Activated CD4-positive, alpha-beta T cell treated with anti-CD3 and anti-CD28 coated beads, Interleukin-2, Interleukin-6, amounts not matched to agents 100 ng/mL and 50 ng/mL, durations not matched to agents 16 hours and 8 hours (primary cell): ENCODE results near the gene GOLGA8A.
"Not testable (repeated sequence)": the region's sequence is repeated elsewhere in the genome, so short reads cannot be mapped to it uniquely, and the experiment has no call there.

Experiments
- DNase-seq: peaks from one replicate; pipeline ENCODE4 v3.0.0-alpha.2; 2020

Gene GOLGA8A

DNA sequence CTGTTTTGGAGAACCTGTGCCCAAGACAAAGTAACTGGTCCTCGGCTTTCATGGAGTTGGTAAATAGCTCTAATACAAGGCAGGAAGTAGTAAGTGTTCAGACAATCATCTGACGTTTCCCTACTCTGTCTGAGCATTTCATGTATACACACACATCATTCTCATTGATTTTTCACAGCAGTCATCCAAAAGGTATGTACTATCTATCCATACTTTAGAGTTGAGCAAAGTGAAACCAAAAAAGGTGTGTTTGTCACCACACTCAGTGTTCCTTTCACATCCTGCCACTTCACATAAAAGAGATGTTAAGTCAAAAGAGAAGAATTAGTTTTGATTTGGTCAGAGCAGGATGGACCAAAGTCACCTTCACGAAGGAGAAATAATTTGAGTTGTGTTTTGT lies 33.7 kb downstream of the GOLGA8A start:
- not testable (repeated sequence) for DNase-seq

DNA sequence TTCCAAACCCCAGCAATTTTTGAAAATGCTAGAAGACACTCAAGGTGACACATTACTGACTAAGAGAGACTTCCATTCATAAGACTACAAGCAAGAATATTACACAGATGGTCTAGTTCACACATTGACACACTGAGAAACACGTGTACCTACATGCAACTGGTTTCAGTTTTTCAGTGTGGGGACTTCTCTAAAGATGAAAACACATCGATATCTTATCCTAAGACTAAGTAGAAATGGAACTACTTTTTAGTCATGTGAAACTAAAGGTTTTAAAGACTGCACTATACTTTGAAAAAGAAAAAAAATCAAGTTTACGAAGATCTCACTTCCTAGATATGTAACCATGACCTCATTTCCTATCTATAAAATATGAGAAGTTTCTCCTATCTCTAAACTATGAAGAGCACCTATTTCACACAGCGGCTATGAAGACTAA lies 34.4 kb downstream of the GOLGA8A start:
- not testable (repeated sequence) for DNase-seq

DNA sequence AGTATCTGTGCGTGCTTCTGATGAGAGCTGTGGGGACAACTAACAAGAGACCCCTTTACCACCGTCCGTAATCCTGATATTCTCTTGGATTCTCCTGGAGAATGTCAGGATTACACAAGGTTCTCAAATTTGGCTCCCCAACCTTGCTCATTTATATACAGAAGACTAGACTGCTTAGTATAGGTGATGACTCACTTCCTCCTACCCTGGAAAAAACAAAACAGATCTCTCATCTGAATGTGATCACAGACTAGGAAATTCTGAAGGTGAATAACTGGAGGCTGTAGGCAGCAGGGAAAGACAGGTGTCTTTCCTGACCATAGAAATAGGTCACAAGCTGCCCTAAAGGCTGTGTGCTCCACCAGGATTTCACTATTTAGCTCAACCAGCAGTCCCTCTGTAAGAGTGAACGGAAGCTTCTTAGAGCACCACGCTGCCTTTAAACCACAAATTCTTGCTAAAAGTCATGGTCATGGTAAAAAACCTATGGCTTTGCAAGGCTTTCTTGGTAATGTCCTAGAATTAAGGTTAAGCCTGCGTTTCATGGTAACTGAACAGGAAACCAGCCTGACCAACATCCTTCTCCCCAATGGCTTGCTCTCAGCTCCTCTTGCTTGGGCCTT lies 39.9 kb downstream of the GOLGA8A start:
- peak; percentile 70 for DNase-seq

DNA sequence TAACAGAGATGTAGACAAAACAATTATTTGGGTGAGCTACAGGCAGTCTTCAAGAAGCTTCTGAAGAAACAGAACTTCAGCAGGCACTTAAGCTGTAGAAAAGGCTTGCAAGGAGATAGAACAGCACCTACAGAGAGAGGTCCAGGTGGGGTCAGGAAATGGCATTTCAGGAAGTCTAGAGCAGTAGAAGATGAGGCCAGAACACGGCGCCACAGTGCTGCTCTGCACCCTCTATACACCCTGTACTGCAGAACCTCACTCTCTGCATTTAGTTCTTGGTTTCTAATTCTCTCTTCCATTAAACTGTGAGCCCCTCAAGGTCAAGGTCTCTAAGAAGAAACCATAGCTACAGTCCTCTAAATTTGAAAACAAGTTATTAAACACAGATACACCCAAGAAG lies 44.6 kb downstream of the GOLGA8A start:
- not testable (repeated sequence) for DNase-seq

DNA sequence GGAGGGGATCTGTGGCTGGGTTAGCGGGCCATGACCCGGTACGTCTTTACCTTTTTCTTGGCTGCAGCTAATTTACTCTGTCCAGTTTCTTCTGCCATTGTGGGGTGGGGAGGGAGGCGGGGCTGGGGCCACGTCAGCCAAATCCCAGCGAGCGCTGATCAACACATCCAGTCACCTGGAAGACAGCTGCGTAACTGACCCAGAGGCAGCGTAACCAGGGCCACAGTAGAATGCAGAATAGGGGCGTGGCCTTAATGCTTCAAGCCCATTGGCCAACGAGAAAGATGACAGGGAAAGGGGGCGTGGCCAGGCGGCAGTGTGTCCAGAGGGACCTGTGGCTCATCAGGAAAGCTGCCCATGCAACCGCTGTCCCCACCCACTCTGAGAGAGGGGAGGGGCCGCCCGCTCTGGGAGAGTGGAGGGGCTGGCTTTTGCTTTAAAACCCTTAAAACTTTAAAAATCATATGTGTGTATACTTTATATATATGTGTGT lies 48.0 kb downstream of the GOLGA8A start:
- not testable (repeated sequence) for DNase-seq
